ENCODE data around the gene PLEKHG5.
A peak's percentile ranks its signal among the peaks of the same experiment; 100 is the strongest.

The PLEKHG5 gene

DNA sequence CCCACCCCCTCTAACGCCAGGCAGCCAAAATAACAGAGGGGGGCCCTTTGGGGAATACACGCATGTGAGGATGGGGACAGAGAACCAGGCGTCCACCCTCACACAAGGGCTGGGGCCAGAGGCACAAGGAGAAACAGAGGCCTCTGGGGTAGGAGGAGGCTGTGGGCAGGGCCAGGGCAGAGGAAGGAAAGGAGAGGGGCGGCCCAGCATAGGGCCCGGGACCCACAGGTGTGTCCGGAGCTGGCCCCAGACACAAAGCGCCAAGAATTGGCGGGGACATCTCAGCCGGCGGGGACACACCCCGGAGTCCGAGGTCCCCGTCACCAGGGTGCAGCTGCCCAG is 6.7 kb downstream of the PLEKHG5 start:
- TF ChIP-seq ZFX (IDR thresholded peaks at IDR 0.05) = no peak
- TF ChIP-seq, protein P1, sequence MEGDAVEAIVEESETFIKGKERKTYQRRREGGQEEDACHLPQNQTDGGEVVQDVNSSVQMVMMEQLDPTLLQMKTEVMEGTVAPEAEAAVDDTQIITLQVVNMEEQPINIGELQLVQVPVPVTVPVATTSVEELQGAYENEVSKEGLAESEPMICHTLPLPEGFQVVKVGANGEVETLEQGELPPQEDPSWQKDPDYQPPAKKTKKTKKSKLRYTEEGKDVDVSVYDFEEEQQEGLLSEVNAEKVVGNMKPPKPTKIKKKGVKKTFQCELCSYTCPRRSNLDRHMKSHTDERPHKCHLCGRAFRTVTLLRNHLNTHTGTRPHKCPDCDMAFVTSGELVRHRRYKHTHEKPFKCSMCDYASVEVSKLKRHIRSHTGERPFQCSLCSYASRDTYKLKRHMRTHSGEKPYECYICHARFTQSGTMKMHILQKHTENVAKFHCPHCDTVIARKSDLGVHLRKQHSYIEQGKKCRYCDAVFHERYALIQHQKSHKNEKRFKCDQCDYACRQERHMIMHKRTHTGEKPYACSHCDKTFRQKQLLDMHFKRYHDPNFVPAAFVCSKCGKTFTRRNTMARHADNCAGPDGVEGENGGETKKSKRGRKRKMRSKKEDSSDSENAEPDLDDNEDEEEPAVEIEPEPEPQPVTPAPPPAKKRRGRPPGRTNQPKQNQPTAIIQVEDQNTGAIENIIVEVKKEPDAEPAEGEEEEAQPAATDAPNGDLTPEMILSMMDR (conservative IDR thresholded peaks at IDR 0.05) = no peak
- no peak overlapping the region for H3K27ac ChIP-seq

DNA sequence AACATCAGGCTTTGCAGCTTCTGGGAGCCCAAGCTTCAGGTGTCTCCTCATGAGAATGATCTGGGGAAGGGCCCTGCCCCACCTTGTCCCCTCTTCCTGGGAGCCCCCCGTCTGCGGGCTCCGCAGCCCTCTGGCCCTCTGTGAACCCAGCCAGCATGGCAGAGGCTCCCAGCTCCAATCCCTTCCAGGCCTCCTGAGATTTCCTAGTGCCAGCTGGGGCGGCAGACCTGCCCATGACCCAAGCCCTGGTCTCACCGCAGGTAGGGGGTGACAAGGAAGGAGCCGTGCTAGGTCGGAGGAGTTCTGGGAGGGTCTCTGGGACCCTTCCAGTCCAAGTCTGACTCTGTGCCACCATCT is 7.7 kb downstream of the PLEKHG5 start:
- no peak for TF ChIP-seq ZFX (IDR thresholded peaks at IDR 0.05)
- TF ChIP-seq, protein P1 (conservative IDR thresholded peaks at IDR 0.05) = no peak
- H3K27ac ChIP-seq = no peak overlapping the region

DNA sequence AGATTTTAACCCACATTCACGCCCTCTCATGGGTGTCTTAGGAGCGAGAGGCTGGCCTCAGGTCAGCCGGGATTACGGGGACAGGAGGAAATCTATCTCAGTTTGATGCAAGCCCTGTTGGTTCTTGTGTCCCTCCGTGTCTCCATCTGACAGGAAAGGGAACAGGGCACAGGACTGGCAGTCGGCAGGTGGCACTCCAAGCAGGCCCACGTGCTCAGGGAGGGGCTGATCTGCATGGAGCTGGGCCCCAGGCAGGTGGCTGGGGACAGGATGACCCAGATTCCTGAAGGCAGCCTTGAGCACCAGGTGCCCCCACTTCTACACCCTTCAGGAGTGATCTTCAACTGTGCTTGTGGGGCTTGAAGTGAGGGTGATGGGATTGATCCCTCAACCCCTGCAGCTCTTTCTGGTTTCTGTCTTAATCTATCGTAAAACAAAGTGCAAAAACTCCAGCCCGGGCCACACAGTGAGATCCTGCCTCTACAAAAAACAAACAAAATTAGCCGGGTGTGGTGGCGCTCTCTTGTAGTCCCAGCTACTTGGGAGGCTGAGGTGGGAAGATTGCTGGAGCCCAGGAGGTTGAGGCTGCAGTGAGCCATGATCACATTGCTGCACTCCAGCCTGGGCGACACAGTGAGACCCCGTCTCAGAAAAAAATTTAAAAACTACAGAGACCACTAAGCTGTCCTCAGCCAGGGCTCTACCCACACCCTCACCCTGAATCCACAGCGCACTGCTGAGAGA is 8.3 kb downstream of the PLEKHG5 start:
- TF ChIP-seq, protein P1 (conservative IDR thresholded peaks at IDR 0.05) = 0 out of 2 replicates have a peak, but pooled peaks have one; percentile 19
- no peak for TF ChIP-seq ZFX (IDR thresholded peaks at IDR 0.05)

DNA sequence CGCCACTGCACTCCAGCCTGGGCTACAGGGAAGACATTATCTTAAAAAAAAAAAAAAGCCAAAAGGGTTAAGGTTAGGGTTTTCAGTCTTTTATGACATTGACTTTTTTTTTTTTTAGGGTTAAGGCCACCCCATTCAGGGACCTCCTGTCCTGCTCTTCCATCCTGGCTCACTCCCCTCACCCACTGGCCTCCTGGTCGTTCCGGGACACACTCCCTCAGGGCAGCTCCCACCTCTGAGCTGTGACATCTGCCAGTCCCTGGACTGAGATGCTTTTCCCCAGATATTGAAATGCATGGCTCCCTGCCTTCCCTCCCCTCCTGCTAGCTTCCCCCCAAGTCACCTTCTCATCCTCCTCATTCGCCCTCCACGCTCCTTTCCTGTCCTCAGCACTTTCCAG is 9.6 kb downstream of the PLEKHG5 start:
- H3K27ac ChIP-seq = no peak overlapping the region
- no peak for TF ChIP-seq ZFX (IDR thresholded peaks at IDR 0.05)
- TF ChIP-seq, protein P1 (conservative IDR thresholded peaks at IDR 0.05) = no peak

More for the DNA sequence above, 8.3 kb downstream of the PLEKHG5 start:
- no peak overlapping the region for H3K27ac ChIP-seq

DNA sequence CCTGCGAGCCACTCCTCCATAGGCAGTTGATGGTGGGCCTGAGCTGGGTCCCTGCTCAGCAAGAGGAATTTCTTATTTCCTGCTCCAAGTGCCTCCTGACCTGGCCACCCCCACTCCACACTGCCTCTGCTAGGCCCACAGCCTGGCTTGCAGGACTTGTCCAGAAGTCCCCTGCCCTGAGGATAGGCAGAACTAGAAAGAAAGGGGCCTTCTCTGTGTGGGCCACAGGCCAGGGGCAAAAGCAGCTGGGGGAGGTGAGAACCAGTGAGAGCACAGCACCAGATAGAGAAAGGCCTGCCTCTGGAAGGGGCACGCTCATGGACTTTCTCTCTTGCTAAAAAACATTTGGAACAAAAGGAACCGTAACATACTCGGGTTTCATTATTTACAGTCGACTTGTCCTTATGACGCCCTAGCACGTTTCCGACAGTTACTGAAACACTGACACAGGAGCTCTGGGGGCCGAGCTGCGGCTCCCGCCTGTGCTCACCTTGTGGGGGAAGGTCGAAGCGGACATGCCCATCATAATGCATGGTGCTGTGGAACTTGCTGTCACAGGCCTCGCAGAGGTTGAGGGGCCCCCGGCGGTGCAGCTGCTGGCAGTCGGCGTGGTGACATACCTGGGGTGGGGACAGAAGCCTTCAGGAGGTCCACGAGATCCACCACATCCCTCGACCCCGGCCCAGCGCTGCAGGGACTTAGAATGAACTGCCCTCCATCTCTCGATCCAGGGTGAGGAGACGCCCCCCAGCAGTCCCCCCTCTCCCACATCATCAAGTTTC is 14.2 kb downstream of the PLEKHG5 start:
- H3K27ac ChIP-seq = no peak overlapping the region
- TF ChIP-seq, protein P1 (conservative IDR thresholded peaks at IDR 0.05) = no peak
- no peak for TF ChIP-seq ZFX (IDR thresholded peaks at IDR 0.05)

DNA sequence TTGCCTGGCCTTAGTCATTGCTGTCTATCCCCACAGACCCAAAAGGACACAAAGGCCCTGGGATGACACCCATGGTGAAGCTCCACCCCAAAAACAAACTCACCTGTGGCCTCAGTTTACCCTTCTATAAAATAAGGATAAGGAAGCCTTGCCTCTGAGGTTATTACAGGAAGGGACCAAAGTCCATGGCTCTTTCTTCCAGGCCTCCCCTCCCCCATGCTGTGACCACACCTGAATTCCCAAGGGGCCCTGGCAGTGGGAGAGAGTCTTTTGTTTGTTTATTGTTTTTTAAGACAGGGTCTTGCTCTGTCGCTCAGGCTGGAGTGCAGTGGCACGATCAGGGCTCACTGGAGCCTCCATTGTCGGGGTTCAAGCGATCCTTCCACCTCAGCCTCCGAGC is 15.0 kb downstream of the PLEKHG5 start:
- no peak overlapping the region for H3K27ac ChIP-seq
- TF ChIP-seq, protein P1 (conservative IDR thresholded peaks at IDR 0.05) = no peak
- TF ChIP-seq ZFX (IDR thresholded peaks at IDR 0.05) = no peak

DNA sequence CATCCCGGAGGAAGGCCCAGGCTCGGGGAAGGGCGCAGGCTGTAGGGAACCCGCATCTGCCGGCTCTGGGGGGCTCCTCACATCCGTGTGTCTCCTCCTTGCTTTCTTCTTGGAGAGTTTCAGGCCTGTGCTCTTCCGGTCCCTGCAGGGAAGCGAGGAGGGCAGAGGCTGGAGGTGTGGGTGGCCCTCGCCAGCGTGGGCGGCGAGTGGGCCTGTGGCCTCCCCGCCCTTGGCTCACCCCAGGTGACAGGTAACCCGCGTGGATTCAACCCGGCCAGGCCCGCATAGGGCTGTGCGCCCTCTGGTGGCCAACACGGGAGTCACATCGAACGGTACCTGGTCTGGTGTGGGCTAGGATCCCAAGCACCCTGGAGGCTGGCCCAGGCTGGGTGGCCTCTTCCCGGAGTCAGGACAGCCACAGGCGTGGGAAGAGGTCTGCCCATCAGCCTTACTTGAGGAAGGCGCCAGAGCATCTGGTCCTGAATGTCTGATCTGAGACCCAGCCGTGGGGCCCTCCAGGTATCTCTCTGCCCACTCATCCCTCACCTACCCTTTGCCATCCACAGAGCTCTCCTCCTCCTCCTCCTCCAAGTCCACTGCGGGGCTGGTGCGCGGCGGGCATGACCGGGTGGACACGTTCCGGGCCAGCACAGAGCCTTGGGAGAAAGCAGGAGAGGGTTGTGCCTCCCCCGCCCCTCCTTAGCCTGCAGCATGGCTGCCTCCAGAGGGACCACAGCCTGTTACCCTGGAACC is 15.9 kb downstream of the PLEKHG5 start:
- H3K27ac ChIP-seq = no peak overlapping the region
- TF ChIP-seq, protein P1 (conservative IDR thresholded peaks at IDR 0.05) = peak; percentile 99
- no peak for TF ChIP-seq ZFX (IDR thresholded peaks at IDR 0.05)
